NCI-H446 (cell line): ENCODE data around the gene TP53AIP1.

Experiments used
- DNase-seq, 2 experiments: peaks; one replicate each; lab custom pipeline; 2025; lab: John Stamatoyannopoulos, UW

The TP53AIP1 gene

GRCh38 chr11:128906185-128907050 is 36.3 kb downstream of the TP53AIP1 start:
- DNase-seq = no peak

- DNase-seq = no peak
Measured at GRCh38 chr11:128905345-128906184, 37.1 kb downstream of the TP53AIP1 start.

GRCh38 chr11:128904656-128905344 is 37.9 kb downstream of the TP53AIP1 start:
- no peak for DNase-seq

GRCh38 chr11:128904303-128904655 is 38.4 kb downstream of the TP53AIP1 start:
- DNase-seq = no peak

GRCh38 chr11:128903248-128904061 is 39.2 kb downstream of the TP53AIP1 start:
- DNase-seq = no peak

GRCh38 chr11:128902515-128903066 is 40.1 kb downstream of the TP53AIP1 start:
- no peak for DNase-seq

- DNase-seq = no peak
Measured at GRCh38 chr11:128901653-128902514, 40.8 kb downstream of the TP53AIP1 start.

- peak in 1 of 2 experiments; percentile 25 for DNase-seq
Measured at GRCh38 chr11:128900468-128900867, 42.2 kb downstream of the TP53AIP1 start.

- no peak for DNase-seq
Measured at GRCh38 chr11:128898580-128899344, 43.9 kb downstream of the TP53AIP1 start.

- no peak for DNase-seq
Measured at GRCh38 chr11:128897826-128898225, 44.8 kb downstream of the TP53AIP1 start.

- no peak for DNase-seq
Measured at GRCh38 chr11:128896356-128896755, 46.3 kb downstream of the TP53AIP1 start.

- DNase-seq = no peak
Measured at GRCh38 chr11:128895526-128895925, 47.1 kb downstream of the TP53AIP1 start.

GRCh38 chr11:128894685-128895084 is 48.0 kb downstream of the TP53AIP1 start:
- no peak for DNase-seq

GRCh38 chr11:128894286-128894681 is 48.4 kb downstream of the TP53AIP1 start:
- no peak for DNase-seq

- no peak for DNase-seq
Measured at GRCh38 chr11:128893578-128894285, 48.9 kb downstream of the TP53AIP1 start.

GRCh38 chr11:128892866-128893565 is 49.7 kb downstream of the TP53AIP1 start:
- no peak for DNase-seq

GRCh38 chr11:128891913-128892398 is 50.7 kb downstream of the TP53AIP1 start:
- DNase-seq = no peak
